GM10847 (cell line): ENCODE results near the gene NALCN.

Source experiments
- POLR2A ChIP-seq: IDR thresholded peaks from 2 replicates; pipeline ENCODE4 v1.6.1; 2011; ENCODE audit not compliant: insufficient read length; ENCODE audit errors: extremely low read depth

Gene NALCN

GRCh38 chr13:101390461-101390860 lies 25.8 kb downstream of the NALCN start:
- no peak for TF ChIP-seq POLR2A

- TF ChIP-seq POLR2A = no peak
These were observed 31.4 kb downstream of the NALCN start for GRCh38 chr13:101384929-101385328.

GRCh38 chr13:101383595-101383994 lies 32.7 kb downstream of the NALCN start:
- no peak for TF ChIP-seq POLR2A

- TF ChIP-seq POLR2A = no peak
These were observed 33.6 kb downstream of the NALCN start for GRCh38 chr13:101382701-101383100.

- TF ChIP-seq POLR2A = no peak
These were observed 34.2 kb downstream of the NALCN start for GRCh38 chr13:101382086-101382485.

- no peak for TF ChIP-seq POLR2A
These were observed 55.8 kb downstream of the NALCN start for GRCh38 chr13:101360525-101360924.

- no peak for TF ChIP-seq POLR2A
These were observed 61.4 kb downstream of the NALCN start for GRCh38 chr13:101354895-101355294.

GRCh38 chr13:101346942-101347728 lies 69.2 kb downstream of the NALCN start:
- no peak for TF ChIP-seq POLR2A

GRCh38 chr13:101346161-101346560 lies 70.1 kb downstream of the NALCN start:
- TF ChIP-seq POLR2A = no peak

- no peak for TF ChIP-seq POLR2A
These were observed 73.0 kb downstream of the NALCN start for GRCh38 chr13:101343128-101343787.

GRCh38 chr13:101341464-101341863 lies 74.8 kb downstream of the NALCN start:
- TF ChIP-seq POLR2A = no peak

GRCh38 chr13:101339202-101339601 lies 77.1 kb downstream of the NALCN start:
- no peak for TF ChIP-seq POLR2A

GRCh38 chr13:101332583-101332982 lies 83.7 kb downstream of the NALCN start:
- no peak for TF ChIP-seq POLR2A

GRCh38 chr13:101331731-101332130 lies 84.6 kb downstream of the NALCN start:
- no peak for TF ChIP-seq POLR2A

GRCh38 chr13:101327871-101328270 lies 88.4 kb downstream of the NALCN start:
- no peak for TF ChIP-seq POLR2A

- no peak for TF ChIP-seq POLR2A
These were observed 89.6 kb downstream of the NALCN start for GRCh38 chr13:101326710-101327109.
